ENCODE results near the gene PDLIM7.

DNA sequence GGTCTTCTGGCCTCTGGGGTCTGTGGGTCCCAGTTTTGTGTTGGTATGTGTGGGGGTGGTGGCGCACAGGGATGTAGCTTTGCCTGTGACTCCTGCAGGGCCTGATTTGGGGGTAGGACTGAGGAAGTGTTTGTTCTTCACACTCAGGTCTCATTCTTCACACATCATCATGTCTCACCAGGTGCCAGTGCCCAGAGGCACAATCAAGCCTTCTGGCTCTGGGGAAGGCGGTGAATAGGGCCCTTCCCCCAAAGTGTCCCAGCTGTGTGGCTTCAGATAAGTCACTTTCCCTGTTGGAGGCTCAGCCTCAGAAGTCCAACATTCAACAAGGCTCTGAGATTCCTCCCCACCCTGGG lies 29.1 kb downstream of the PDLIM7 start:
- TF ChIP-seq POLR2A (IDR thresholded peaks at IDR 0.05) = no peak
- TF ChIP-seq, protein P1, sequence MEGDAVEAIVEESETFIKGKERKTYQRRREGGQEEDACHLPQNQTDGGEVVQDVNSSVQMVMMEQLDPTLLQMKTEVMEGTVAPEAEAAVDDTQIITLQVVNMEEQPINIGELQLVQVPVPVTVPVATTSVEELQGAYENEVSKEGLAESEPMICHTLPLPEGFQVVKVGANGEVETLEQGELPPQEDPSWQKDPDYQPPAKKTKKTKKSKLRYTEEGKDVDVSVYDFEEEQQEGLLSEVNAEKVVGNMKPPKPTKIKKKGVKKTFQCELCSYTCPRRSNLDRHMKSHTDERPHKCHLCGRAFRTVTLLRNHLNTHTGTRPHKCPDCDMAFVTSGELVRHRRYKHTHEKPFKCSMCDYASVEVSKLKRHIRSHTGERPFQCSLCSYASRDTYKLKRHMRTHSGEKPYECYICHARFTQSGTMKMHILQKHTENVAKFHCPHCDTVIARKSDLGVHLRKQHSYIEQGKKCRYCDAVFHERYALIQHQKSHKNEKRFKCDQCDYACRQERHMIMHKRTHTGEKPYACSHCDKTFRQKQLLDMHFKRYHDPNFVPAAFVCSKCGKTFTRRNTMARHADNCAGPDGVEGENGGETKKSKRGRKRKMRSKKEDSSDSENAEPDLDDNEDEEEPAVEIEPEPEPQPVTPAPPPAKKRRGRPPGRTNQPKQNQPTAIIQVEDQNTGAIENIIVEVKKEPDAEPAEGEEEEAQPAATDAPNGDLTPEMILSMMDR (IDR thresholded peaks at IDR 0.05) = no peak
